ENCODE measurements around the gene KCNJ5. TPM values are rescaled to one million over a fixed set of nuclear protein-coding genes. Genes with fewer than 3 reads are reported as not detected.

The KCNJ5 gene
- total and polyA plus RNA-seq, 2 of the 4 experiments (the other 2 are of a cell fraction) = 0.07 to 0.18 TPM

- Histone ChIP-seq H3K9ac (ENCODE audit: low read depth, low read length) (no peak overlapping the region), H2BK15ac (ENCODE audit: low read depth, low read length) (no peak overlapping the region), H3K27me3 (ENCODE audit: control insufficient read depth, insufficient read depth, low read length) (peaks cover 40% of the 10 kb centered on the region), H3K14ac (replicated peaks; ENCODE audit: low read depth, low read length) (no peak overlapping the region), H3K4me2 (ENCODE audit: low read depth, low read length) (no peak overlapping the region), H2BK5ac (ENCODE audit: low read depth, low read length, poor library complexity, severe bottlenecking) (no peak overlapping the region), H3K4ac (ENCODE audit: low read depth, low read length) (no peak overlapping the region), H3K18ac (ENCODE audit: low read depth, low read length) (no peak overlapping the region), H3K4me3 (ENCODE audit: insufficient read depth, low read depth, low read length) (no peak overlapping the region), H2AFZ (replicated peaks; ENCODE audit: low read length, poor library complexity) (no peak overlapping the region), H4K5ac (ENCODE audit: low read depth, low read length) (no peak overlapping the region), H4K91ac (ENCODE audit: insufficient read depth, low read depth, low read length) (no peak overlapping the region), H2BK20ac (ENCODE audit: low read depth, low read length) (no peak overlapping the region), H3K9me3 (ENCODE audit: control insufficient read depth, insufficient read depth, low read length) (no peaks in the 10 kb centered on the region), H3K23ac (ENCODE audit: low read depth, low read length) (no peak overlapping the region), H3K9me1 (ENCODE audit: insufficient read depth, low read length) (no peaks in the 10 kb centered on the region), H3K36me3 (ENCODE audit: control insufficient read depth, insufficient read depth, low read length) (no peaks in the 10 kb centered on the region), H2AK9ac (replicated peaks; ENCODE audit: low read depth, low read length, poor library complexity) (no peak overlapping the region), H3K79me1 (ENCODE audit: low read depth in 1 of 2, low read length in 2 of 2) (no peaks in the 10 kb centered on the region), H3K27ac (ENCODE audit: insufficient read depth, low read length) (no peak overlapping the region), H2BK120ac (ENCODE audit: low read depth, low read length) (no peak overlapping the region), H4K20me1 (ENCODE audit: insufficient read depth, low read length) (no peaks in the 10 kb centered on the region), H3K4me1 (ENCODE audit: control insufficient read depth, insufficient read depth, low read length) (no peaks in the 10 kb centered on the region; the same call in 1 of the 2 replicates), H3K56ac (ENCODE audit: extremely low read depth, insufficient read depth, low read length) (no peak overlapping the region), H4K8ac (ENCODE audit: low read depth in 2 of 2, low read length in 2 of 2) (no peak overlapping the region), H2AK5ac (ENCODE audit: low read depth, low read length) (no peak overlapping the region)
- in situ Hi-C loops (cut with MboI; ENCODE audit: low sequenced_read_pairs) (no loop called here), intact Hi-C loops (cut with micrococcal nuclease) (no loop called here), dilution Hi-C loops (cut with HindIII; ENCODE audit: low sequenced_read_pairs, unreplicated experiment) (no loop called here)
- TF ChIP-seq FOS (IDR thresholded peaks at IDR 0.05; ENCODE audit: low read depth, low read length) (no peak), MAFK (IDR thresholded peaks at IDR 0.05; ENCODE audit: low read depth, low read length) (no peak), SMC3 (IDR thresholded peaks at IDR 0.05; ENCODE audit: low read depth, low read length) (no peak), RAD21 (IDR thresholded peaks at IDR 0.05; ENCODE audit: low read length) (no peak), MAZ (IDR thresholded peaks at IDR 0.05; ENCODE audit: borderline replicate concordance, low read depth, low read length) (no peak), CEBPB (IDR thresholded peaks at IDR 0.05; ENCODE audit: low read depth, low read length) (no peak), CTCF (conservative IDR thresholded peaks at IDR 0.05; ENCODE audit: low read depth, low read length) (no peak), CHD1 (IDR thresholded peaks at IDR 0.05; ENCODE audit: low read depth, low read length) (no peak), ELK1 (IDR thresholded peaks at IDR 0.05; ENCODE audit: borderline replicate concordance, low read depth, low read length) (no peak), NFE2L2 (IDR thresholded peaks at IDR 0.05; ENCODE audit: low read depth, low read length) (no peak), POLR2A (IDR thresholded peaks at IDR 0.05; ENCODE audit: low read depth, low read length) (no peak), RCOR1 (IDR thresholded peaks at IDR 0.05; ENCODE audit: insufficient replicate concordance, low read length) (no peak), USF2 (IDR thresholded peaks at IDR 0.05; ENCODE audit: low read depth, low read length) (no peak), MXI1 (IDR thresholded peaks at IDR 0.05; ENCODE audit: borderline replicate concordance, low read depth, low read length) (no peak), RFX5 (IDR thresholded peaks at IDR 0.05; ENCODE audit: low read depth, low read length) (no peak)
- no peak for ATAC-seq (ENCODE audit: low read depth)
- WGBS, 2 experiments (ENCODE audit: extremely low coverage in 2 of 2, insufficient read length in 1 of 2) = 96% methylated on average over 4 of the region's 9 CpGs; no CpG with 5 or more reads in 1 of the 2 experiments
- ChIA-PET POLR2A (ENCODE audit: unreplicated experiment) (no interaction called here), CTCF (interaction anchor here (1.0 kb wide), 1 partner anchor 19 kb away, joined by 3 read pairs; no protein-coding TSS in a partner anchor)
- no peak for DNase-seq
- BruUV-seq (replicated peaks) = no TSS peak
Observed at GRCh38 chr11:128937480-128937879, 46.3 kb downstream of the KCNJ5 start.
